ENCODE measurements around the gene BRWD1.

- TF ChIP-seq CTCF (conservative IDR thresholded peaks at IDR 0.05 in 1 of 2, IDR thresholded peaks at IDR 0.05 in 1 of 2; ENCODE audit: low read depth in 1 of 2, low read length in 2 of 2): no peak
- no peak for TF ChIP-seq EZH2 (IDR thresholded peaks at IDR 0.05; ENCODE audit: low read length, missing control alignments)
Observed at GRCh38 chr21:39144191-39144590, 169.2 kb downstream of the BRWD1 start.

Data from fibroblast of lung (primary cell).